Lower leg skin (tissue), 3 donors: ENCODE results near the gene DGCR8.

Experiments
- POLR2A ChIP-seq, 2 donors: fragments of 450-650 bp; IDR thresholded peaks; one replicate each; pipeline ENCODE4 v1.6.1; 2016 to 2017; ENCODE audit warnings: antibody characterized with exemption in 2 of 2, mild to moderate bottlenecking in 1 of 2, moderate library complexity in 1 of 2
- TF ChIP-seq, protein P1 (sequence below), 3 donors: fragments of 450-650 bp; IDR thresholded peaks; one replicate each; pipeline ENCODE4 v1.5.1; 2016; ENCODE audit warnings: antibody characterized with exemption in 3 of 3, mild to moderate bottlenecking in 3 of 3, moderate library complexity in 2 of 3

GRCh38 chr22:20054485-20054884 is 25.6 kb upstream of the DGCR8 start:
- TF ChIP-seq, protein P1, sequence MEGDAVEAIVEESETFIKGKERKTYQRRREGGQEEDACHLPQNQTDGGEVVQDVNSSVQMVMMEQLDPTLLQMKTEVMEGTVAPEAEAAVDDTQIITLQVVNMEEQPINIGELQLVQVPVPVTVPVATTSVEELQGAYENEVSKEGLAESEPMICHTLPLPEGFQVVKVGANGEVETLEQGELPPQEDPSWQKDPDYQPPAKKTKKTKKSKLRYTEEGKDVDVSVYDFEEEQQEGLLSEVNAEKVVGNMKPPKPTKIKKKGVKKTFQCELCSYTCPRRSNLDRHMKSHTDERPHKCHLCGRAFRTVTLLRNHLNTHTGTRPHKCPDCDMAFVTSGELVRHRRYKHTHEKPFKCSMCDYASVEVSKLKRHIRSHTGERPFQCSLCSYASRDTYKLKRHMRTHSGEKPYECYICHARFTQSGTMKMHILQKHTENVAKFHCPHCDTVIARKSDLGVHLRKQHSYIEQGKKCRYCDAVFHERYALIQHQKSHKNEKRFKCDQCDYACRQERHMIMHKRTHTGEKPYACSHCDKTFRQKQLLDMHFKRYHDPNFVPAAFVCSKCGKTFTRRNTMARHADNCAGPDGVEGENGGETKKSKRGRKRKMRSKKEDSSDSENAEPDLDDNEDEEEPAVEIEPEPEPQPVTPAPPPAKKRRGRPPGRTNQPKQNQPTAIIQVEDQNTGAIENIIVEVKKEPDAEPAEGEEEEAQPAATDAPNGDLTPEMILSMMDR (IDR thresholded peaks at IDR 0.05) = no peak
- no peak for TF ChIP-seq POLR2A (IDR thresholded peaks at IDR 0.05)
